GM23338 (cell line): Measurements from ENCODE around the gene FEV. TPM values are rescaled to one million over a fixed set of nuclear protein-coding genes. Genes with fewer than 3 reads are reported as not detected.

Experiments used
- ATAC-seq: fragments of 200-7000 bp; cut with Tn5 transposase; 3 replicates; pipeline ENCODE4 v1.9.1; 2020
- DNase-seq: peaks from one replicate; pipeline ENCODE4 v3.0.0-alpha.2; 2015; ENCODE audit warnings: low spot score
- H2AFZ ChIP-seq: fragments of 200-600 bp; sonication (generic); 2 replicates; pipeline ENCODE4 v1.8.0; 2016; ENCODE audit warnings: antibody characterized with exemption, mild to moderate bottlenecking, moderate library complexity
- H3F3A ChIP-seq: fragments of 200-600 bp; sonication (generic); replicated peaks from 2 replicates; pipeline ENCODE4 v1.8.0; 2017; ENCODE audit warnings: antibody characterized with exemption, mixed run types, low read depth
- H3K27ac ChIP-seq: fragments of 200-600 bp; sonication (generic); 2 replicates; pipeline ENCODE4 v1.6.1; 2016; ENCODE audit warnings: low read depth
- H3K27me3 ChIP-seq: fragments of 200-600 bp; sonication (generic); 2 replicates; pipeline ENCODE4 v1.8.0; 2016; ENCODE audit warnings: mild to moderate bottlenecking, mixed run types, moderate library complexity; ENCODE audit not compliant: insufficient read depth
- H3K36me3 ChIP-seq: fragments of 200-600 bp; sonication (generic); 2 replicates; pipeline ENCODE4 v1.8.0; 2016; ENCODE audit warnings: mild to moderate bottlenecking; ENCODE audit not compliant: insufficient read depth
- H3K4me1 ChIP-seq: fragments of 200-600 bp; sonication (generic); 2 replicates; pipeline ENCODE4 v1.8.0; 2016; ENCODE audit warnings: mild to moderate bottlenecking, moderate library complexity; ENCODE audit not compliant: insufficient read depth
- H3K4me2 ChIP-seq: fragments of 200-600 bp; sonication (generic); 2 replicates; pipeline ENCODE4 v1.7.1; 2017; ENCODE audit warnings: mixed run types
- H3K4me3 ChIP-seq: fragments of 200-600 bp; sonication (generic); 2 replicates; pipeline ENCODE4 v1.6.1; 2016; ENCODE audit warnings: mixed run types
- H3K79me2 ChIP-seq: fragments of 200-600 bp; sonication (generic); replicated peaks from 2 replicates; pipeline ENCODE4 v1.8.0; 2017; ENCODE audit warnings: mild to moderate bottlenecking; ENCODE audit not compliant: insufficient read depth
- H3K9me2 ChIP-seq: fragments of 200-600 bp; sonication (generic); 2 replicates; pipeline ENCODE4 v1.8.0; 2017; ENCODE audit not compliant: insufficient read depth
- H4K20me1 ChIP-seq: fragments of 200-600 bp; sonication (generic); replicated peaks from 2 replicates; pipeline ENCODE4 v1.8.0; 2017; ENCODE audit warnings: mild to moderate bottlenecking; ENCODE audit not compliant: insufficient read depth
- H3K27ac Mint-ChIP-seq: 2 replicates; pipeline ENCODE4 v1.8.0; 2020; ENCODE audit warnings: inconsistent platforms, mild to moderate bottlenecking, moderate library complexity, mixed read lengths
- H3K27me3 Mint-ChIP-seq: 3 replicates; pipeline ENCODE4 v1.8.0; 2022; ENCODE audit warnings: low read depth, mild to moderate bottlenecking, moderate library complexity, mixed read lengths, inconsistent platforms; ENCODE audit not compliant: insufficient read depth, poor library complexity
- H3K36me3 Mint-ChIP-seq: 3 replicates; pipeline ENCODE4 v1.8.0; 2021; ENCODE audit warnings: low read depth, mild to moderate bottlenecking, inconsistent platforms, moderate library complexity, mixed read lengths
- H3K4me1 Mint-ChIP-seq: 3 replicates; pipeline ENCODE4 v1.8.0; 2020; ENCODE audit warnings: mild to moderate bottlenecking, inconsistent platforms, mixed read lengths
- H3K4me3 Mint-ChIP-seq: 3 replicates; pipeline ENCODE4 v1.8.0; 2021; ENCODE audit warnings: moderate library complexity, mild to moderate bottlenecking, inconsistent platforms, mixed read lengths
- H3K9me3 Mint-ChIP-seq: 3 replicates; pipeline ENCODE4 v1.8.0; 2020; ENCODE audit warnings: moderate library complexity, mild to moderate bottlenecking, inconsistent platforms, mixed read lengths
- EZH2 ChIP-seq: fragments of 200-600 bp; sonication (generic); IDR thresholded peaks from one replicate; pipeline ENCODE4 v1.8.0; 2017; ENCODE audit warnings: antibody characterized with exemption, mild to moderate bottlenecking, low read depth; ENCODE audit not compliant: unreplicated experiment
- EZH2phosphoT487 ChIP-seq: fragments of 200-600 bp; sonication (generic); IDR thresholded peaks from one replicate; pipeline ENCODE4 v1.8.1; 2018; ENCODE audit warnings: antibody characterized with exemption; ENCODE audit not compliant: unreplicated experiment
- POLR2AphosphoS5 ChIP-seq: IDR thresholded peaks from 2 replicates; pipeline ENCODE4 v1.6.1; 2016; ENCODE audit warnings: antibody characterized with exemption, low read depth
- STAT1 ChIP-seq: IDR thresholded peaks from one replicate; pipeline ENCODE4 v1.6.1; 2016; ENCODE audit warnings: antibody characterized with exemption; ENCODE audit not compliant: unreplicated experiment
- polyA plus RNA-seq: library from polyadenylated mRNA; unstranded; fragments of >200 nt; fragmentation: Nextera tagmentation; extraction: Ambion mirVana; gene quantifications from 2 replicates; pipeline ENCODE4 v1.2.1, GENCODE V29; 2016
- total RNA-seq: library from RNA; depleted of rRNA; stranded (reverse); fragments of >200 nt; shearing (Covaris generic); gene quantifications from 2 replicates; pipeline ENCODE4 v1.2.3, GENCODE V29; 2014
- TF ChIP-seq, protein P1 (sequence below): IDR thresholded peaks from one replicate; pipeline ENCODE4 v1.6.1; 2018; ENCODE audit warnings: antibody characterized with exemption; ENCODE audit not compliant: unreplicated experiment
- TF ChIP-seq, protein P2 (sequence below): IDR thresholded peaks from 2 replicates; pipeline ENCODE4 v1.6.1; 2016; ENCODE audit warnings: antibody characterized with exemption

FEV gene
- total and polyA plus RNA-seq, 2 experiments from 2014 or later, result not detected

- TF ChIP-seq STAT1 (no peak), POLR2AphosphoS5 (no peak)
- TF ChIP-seq, protein P1, sequence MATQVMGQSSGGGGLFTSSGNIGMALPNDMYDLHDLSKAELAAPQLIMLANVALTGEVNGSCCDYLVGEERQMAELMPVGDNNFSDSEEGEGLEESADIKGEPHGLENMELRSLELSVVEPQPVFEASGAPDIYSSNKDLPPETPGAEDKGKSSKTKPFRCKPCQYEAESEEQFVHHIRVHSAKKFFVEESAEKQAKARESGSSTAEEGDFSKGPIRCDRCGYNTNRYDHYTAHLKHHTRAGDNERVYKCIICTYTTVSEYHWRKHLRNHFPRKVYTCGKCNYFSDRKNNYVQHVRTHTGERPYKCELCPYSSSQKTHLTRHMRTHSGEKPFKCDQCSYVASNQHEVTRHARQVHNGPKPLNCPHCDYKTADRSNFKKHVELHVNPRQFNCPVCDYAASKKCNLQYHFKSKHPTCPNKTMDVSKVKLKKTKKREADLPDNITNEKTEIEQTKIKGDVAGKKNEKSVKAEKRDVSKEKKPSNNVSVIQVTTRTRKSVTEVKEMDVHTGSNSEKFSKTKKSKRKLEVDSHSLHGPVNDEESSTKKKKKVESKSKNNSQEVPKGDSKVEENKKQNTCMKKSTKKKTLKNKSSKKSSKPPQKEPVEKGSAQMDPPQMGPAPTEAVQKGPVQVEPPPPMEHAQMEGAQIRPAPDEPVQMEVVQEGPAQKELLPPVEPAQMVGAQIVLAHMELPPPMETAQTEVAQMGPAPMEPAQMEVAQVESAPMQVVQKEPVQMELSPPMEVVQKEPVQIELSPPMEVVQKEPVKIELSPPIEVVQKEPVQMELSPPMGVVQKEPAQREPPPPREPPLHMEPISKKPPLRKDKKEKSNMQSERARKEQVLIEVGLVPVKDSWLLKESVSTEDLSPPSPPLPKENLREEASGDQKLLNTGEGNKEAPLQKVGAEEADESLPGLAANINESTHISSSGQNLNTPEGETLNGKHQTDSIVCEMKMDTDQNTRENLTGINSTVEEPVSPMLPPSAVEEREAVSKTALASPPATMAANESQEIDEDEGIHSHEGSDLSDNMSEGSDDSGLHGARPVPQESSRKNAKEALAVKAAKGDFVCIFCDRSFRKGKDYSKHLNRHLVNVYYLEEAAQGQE, result no peak
- TF ChIP-seq, protein P2, sequence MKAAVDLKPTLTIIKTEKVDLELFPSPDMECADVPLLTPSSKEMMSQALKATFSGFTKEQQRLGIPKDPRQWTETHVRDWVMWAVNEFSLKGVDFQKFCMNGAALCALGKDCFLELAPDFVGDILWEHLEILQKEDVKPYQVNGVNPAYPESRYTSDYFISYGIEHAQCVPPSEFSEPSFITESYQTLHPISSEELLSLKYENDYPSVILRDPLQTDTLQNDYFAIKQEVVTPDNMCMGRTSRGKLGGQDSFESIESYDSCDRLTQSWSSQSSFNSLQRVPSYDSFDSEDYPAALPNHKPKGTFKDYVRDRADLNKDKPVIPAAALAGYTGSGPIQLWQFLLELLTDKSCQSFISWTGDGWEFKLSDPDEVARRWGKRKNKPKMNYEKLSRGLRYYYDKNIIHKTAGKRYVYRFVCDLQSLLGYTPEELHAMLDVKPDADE, result no peak
These were observed 1.1 kb downstream of the FEV start (continued) for GRCh38 chr2:218983934-218984238.

DNA sequence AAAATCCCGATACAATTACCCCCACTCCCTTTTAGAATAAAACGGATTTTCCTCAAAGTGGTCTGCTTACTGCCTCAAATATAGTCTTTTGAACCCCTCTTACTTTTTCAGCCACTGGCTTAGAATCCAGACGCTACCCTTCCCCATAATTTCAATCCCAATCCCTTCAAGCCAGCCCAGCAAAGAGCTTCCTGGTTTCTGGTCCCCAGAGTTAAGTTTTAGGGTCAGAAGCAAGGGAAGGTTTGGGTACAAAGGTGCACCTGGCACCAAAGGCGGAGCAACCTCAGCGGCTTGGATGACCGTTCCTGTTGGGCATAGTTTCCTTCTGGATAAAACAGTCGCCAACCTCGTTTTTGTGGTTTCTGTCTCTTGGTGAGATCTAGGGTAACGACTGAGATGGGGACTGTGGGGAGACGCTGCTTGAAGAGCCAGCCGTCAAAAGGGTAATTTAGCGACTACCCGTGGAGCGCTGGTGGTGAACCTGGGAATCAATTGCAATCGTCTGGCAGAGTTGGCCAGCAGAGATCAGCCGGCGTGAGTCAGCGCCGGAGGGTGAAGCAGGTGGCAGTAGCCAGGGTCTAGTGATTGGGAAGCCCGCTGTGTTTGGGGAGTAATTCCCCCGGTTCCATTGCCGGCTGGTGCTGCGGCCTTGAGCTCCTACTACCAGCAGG, 1.6 kb downstream of the FEV start:
- Mint-ChIP-seq H3K27me3 (peaks cover 94% of the 10 kb centered on the region), H3K27ac (no peak overlapping the region), H3K9me3 (peaks cover 3% of the 10 kb centered on the region; the same call in 1 of the 3 replicates), H3K4me3 (peak overlapping the region; percentile 45; the same call in 1 of the 3 replicates), H3K36me3 (no peaks in the 10 kb centered on the region; the same call in 2 of the 3 replicates), H3K4me1 (peaks cover 17% of the 10 kb centered on the region)
- 0 out of 2 replicates have a peak, but pooled peaks cover 4% of the 10 kb centered on the region for H3F3A ChIP-seq
- DNase-seq (peak; percentile 38), ATAC-seq (no peak)
- H3K27me3 ChIP-seq, result peaks cover 98% of the 10 kb centered on the region
- peak; percentile 98 for TF ChIP-seq EZH2
- TF ChIP-seq, protein P1, result no peak
- peak; percentile 82 for TF ChIP-seq EZH2phosphoT487
- H3K36me3 ChIP-seq, result no peaks in the 10 kb centered on the region
- H3K27ac ChIP-seq, result no peak overlapping the region
- H3K9me2 ChIP-seq, result no peaks in the 10 kb centered on the region
- H3K4me1 ChIP-seq, result peaks cover 33% of the 10 kb centered on the region; the same call in 1 of the 2 replicates
- H4K20me1 ChIP-seq, result peaks cover 18% of the 10 kb centered on the region
- H3K4me3 ChIP-seq, result no peak overlapping the region
- no peaks in the 10 kb centered on the region for H3K79me2 ChIP-seq
- no peak overlapping the region for H2AFZ ChIP-seq
- H3K4me2 ChIP-seq, result peak overlapping the region; percentile 81; the same call in 1 of the 2 replicates
